Measurements from ENCODE around the gene ABI3.
"Not testable (repeated sequence)": the region's sequence is repeated elsewhere in the genome, so short reads cannot be mapped to it uniquely, and the experiment has no call there.

The ABI3 gene

GRCh38 chr17:49210158-49211029 is at the start of gene ABI3, which contains the start of gene GNGT2:
Gene ABI3 (plus strand): TSS chr17:49210707. CDS start chr17:49210725, 18 bp downstream.
Gene GNGT2 (minus strand): TSS chr17:49210574. CDS start chr17:49207422, 3,152 bp downstream.
- FAIRE-seq = no peak

- FAIRE-seq = no peak
Observed at GRCh38 chr17:49162866-49163265, 47.6 kb upstream of the ABI3 start.

- FAIRE-seq = no peak
Observed at GRCh38 chr17:49165143-49165542, 45.4 kb upstream of the ABI3 start.

- no peak for FAIRE-seq
Observed at GRCh38 chr17:49168706-49169105, 41.8 kb upstream of the ABI3 start.

GRCh38 chr17:49170216-49170615 is 40.3 kb upstream of the ABI3 start:
- FAIRE-seq = no peak

- not testable (repeated sequence) for FAIRE-seq
Observed at GRCh38 chr17:49170711-49171110, 39.8 kb upstream of the ABI3 start.

GRCh38 chr17:49175978-49176377 is 34.5 kb upstream of the ABI3 start:
- not testable (repeated sequence) for FAIRE-seq

- no peak for FAIRE-seq
Observed at GRCh38 chr17:49180303-49180702, 30.2 kb upstream of the ABI3 start.

GRCh38 chr17:49180998-49181635 is 29.4 kb upstream of the ABI3 start:
- no peak for FAIRE-seq

- FAIRE-seq = no peak
Observed at GRCh38 chr17:49183341-49183740, 27.2 kb upstream of the ABI3 start.

- FAIRE-seq = no peak
Observed at GRCh38 chr17:49183801-49184200, 26.7 kb upstream of the ABI3 start.

- not testable (repeated sequence) for FAIRE-seq
Observed at GRCh38 chr17:49184522-49184921, 26.0 kb upstream of the ABI3 start.

- FAIRE-seq = not testable (repeated sequence)
Observed at GRCh38 chr17:49185381-49185780, 25.1 kb upstream of the ABI3 start.

- FAIRE-seq = no peak
Observed at GRCh38 chr17:49187301-49187700, 23.2 kb upstream of the ABI3 start.

GRCh38 chr17:49190932-49191331 is 19.6 kb upstream of the ABI3 start:
- no peak for FAIRE-seq

GRCh38 chr17:49191409-49191916 is 19.0 kb upstream of the ABI3 start:
- FAIRE-seq = peak; percentile 69

GRCh38 chr17:49191917-49192741 is 18.4 kb upstream of the ABI3 start:
- FAIRE-seq = no peak

GRCh38 chr17:49193513-49194296 is 16.8 kb upstream of the ABI3 start:
- FAIRE-seq = no peak

- FAIRE-seq = no peak
Observed at GRCh38 chr17:49194297-49194607, 16.3 kb upstream of the ABI3 start.

- FAIRE-seq = no peak
Observed at GRCh38 chr17:49195751-49196150, 14.8 kb upstream of the ABI3 start.

- no peak for FAIRE-seq
Observed at GRCh38 chr17:49196520-49196919, 14.0 kb upstream of the ABI3 start.

GRCh38 chr17:49197346-49197998 is 13.0 kb upstream of the ABI3 start:
- FAIRE-seq = no peak

Measured in colon (tissue), 2 donors.